ENCODE data around the gene CREBL2.
"Not testable (repeated sequence)": the region's sequence is repeated elsewhere in the genome, so short reads cannot be mapped to it uniquely, and the experiment has no call there.

CREBL2 gene

GRCh38 chr12:12611512-12612306, at the start of gene CREBL2:
CREBL2 (plus strand) TSS chr12:12611876; CDS start chr12:12612173, 297 bp downstream.
- DNase-seq (ENCODE audit: low spot score) = peak; percentile 92

- DNase-seq (ENCODE audit: low spot score) = peak; percentile 54
Observed at GRCh38 chr12:12562016-12562483, 49.6 kb upstream of the CREBL2 start.

GRCh38 chr12:12562585-12563261, 49.0 kb upstream of the CREBL2 start, which contains the start of gene DUSP16:
DUSP16 (minus strand) TSS chr12:12562863; CDS start chr12:12521098, 41,765 bp downstream.
- DNase-seq (ENCODE audit: low spot score) = peak; percentile 96

- peak; percentile 25 for DNase-seq (ENCODE audit: low spot score)
Observed at GRCh38 chr12:12563290-12563928, 48.3 kb upstream of the CREBL2 start.

GRCh38 chr12:12564911-12565310, 46.8 kb upstream of the CREBL2 start:
- no peak for DNase-seq (ENCODE audit: low spot score)

- DNase-seq (ENCODE audit: low spot score) = not testable (repeated sequence)
Observed at GRCh38 chr12:12565971-12566370, 45.7 kb upstream of the CREBL2 start.

- no peak for DNase-seq (ENCODE audit: low spot score)
Observed at GRCh38 chr12:12572659-12573058, 39.0 kb upstream of the CREBL2 start.

GRCh38 chr12:12577786-12578185, 33.9 kb upstream of the CREBL2 start:
- DNase-seq (ENCODE audit: low spot score) = no peak

- not testable (repeated sequence) for DNase-seq (ENCODE audit: low spot score)
Observed at GRCh38 chr12:12580716-12581115, 31.0 kb upstream of the CREBL2 start.

- no peak for DNase-seq (ENCODE audit: low spot score)
Observed at GRCh38 chr12:12582193-12582881, 29.3 kb upstream of the CREBL2 start.

- no peak for DNase-seq (ENCODE audit: low spot score)
Observed at GRCh38 chr12:12582895-12583303, 28.8 kb upstream of the CREBL2 start.

GRCh38 chr12:12583510-12584178, 28.0 kb upstream of the CREBL2 start:
- no peak for DNase-seq (ENCODE audit: low spot score)

GRCh38 chr12:12585115-12585863, 26.4 kb upstream of the CREBL2 start:
- DNase-seq (ENCODE audit: low spot score) = no peak

- no peak for DNase-seq (ENCODE audit: low spot score)
Observed at GRCh38 chr12:12586879-12587675, 24.6 kb upstream of the CREBL2 start.

GRCh38 chr12:12587878-12588277, 23.8 kb upstream of the CREBL2 start:
- no peak for DNase-seq (ENCODE audit: low spot score)

- DNase-seq (ENCODE audit: low spot score) = not testable (repeated sequence)
Observed at GRCh38 chr12:12588436-12588835, 23.2 kb upstream of the CREBL2 start.

- no peak for DNase-seq (ENCODE audit: low spot score)
Observed at GRCh38 chr12:12590961-12591360, 20.7 kb upstream of the CREBL2 start.

GRCh38 chr12:12592930-12593329, 18.7 kb upstream of the CREBL2 start:
- peak; percentile 37 for DNase-seq (ENCODE audit: low spot score)

GRCh38 chr12:12595929-12596328, 15.7 kb upstream of the CREBL2 start:
- DNase-seq (ENCODE audit: low spot score) = not testable (repeated sequence)

GRCh38 chr12:12596598-12596997, 15.1 kb upstream of the CREBL2 start:
- not testable (repeated sequence) for DNase-seq (ENCODE audit: low spot score)
